M059J (cell line): ENCODE data around the gene IGSF11. TPM values are rescaled to one million over a fixed set of nuclear protein-coding genes. Genes with fewer than 3 reads are reported as not detected.
A peak's percentile ranks its signal among the peaks of the same experiment; 100 is the strongest.

ENCODE experiments used
- DNase-seq: peaks from one replicate; pipeline ENCODE4 v3.0.0-alpha.2; 2012; ENCODE audit warnings: low read depth
- total RNA-seq: library from RNA; depleted of rRNA; stranded (reverse); fragments of >200 nt; shearing (Covaris generic); gene quantifications from 2 replicates; pipeline ENCODE4 v1.2.3, GENCODE V29; 2014; rRNA removed

Gene IGSF11
- total RNA-seq, 1 experiment from 2014 or later: not detected

- DNase-seq: peak; percentile 51
These were observed 149.9 kb downstream of the IGSF11 start for GRCh38 chr3:118884748-118885206.

- DNase-seq: peak; percentile 63
These were observed 152.2 kb downstream of the IGSF11 start for GRCh38 chr3:118882353-118882947.

- DNase-seq: no peak
These were observed 166.6 kb downstream of the IGSF11 start for GRCh38 chr3:118868051-118868450.

- peak; percentile 19 for DNase-seq
These were observed 170.8 kb downstream of the IGSF11 start for GRCh38 chr3:118863731-118864322.

- no peak for DNase-seq
These were observed 174.7 kb downstream of the IGSF11 start for GRCh38 chr3:118859950-118860349.

- peak; percentile 50 for DNase-seq
These were observed 183.0 kb downstream of the IGSF11 start for GRCh38 chr3:118851466-118852193.

GRCh38 chr3:118850687-118851086 lies 184.0 kb downstream of the IGSF11 start:
- DNase-seq: peak; percentile 12

Other genes starting within 250 kb of the IGSF11 start
- not detected in 2 replicates for gene TEX55, start 111.3 kb upstream of the IGSF11 start, total RNA-seq
- 0.12 TPM in 1 of 2 replicates, not detected in the other for gene UPK1B, start 138.8 kb upstream of the IGSF11 start, total RNA-seq
- gene B4GALT4, start 206.0 kb upstream of the IGSF11 start, total RNA-seq: 27.4 and 33.2 TPM in 2 replicates